ENCODE measurements around the gene KLHDC7B.

The KLHDC7B gene

GRCh38 chr22:50585238-50585637 lies 39.5 kb downstream of the KLHDC7B start:
- H3K36me3 ChIP-seq (replicated peaks; ENCODE audit: low read depth, low read length), result no peaks in the 10 kb centered on the region

GRCh38 chr22:50585781-50586180 lies 40.1 kb downstream of the KLHDC7B start:
- Histone ChIP-seq H3K27me3 (ENCODE audit: low read depth, low read length) (no peaks in the 10 kb centered on the region), H3K4me2 (ENCODE audit: low read length) (no peak overlapping the region), H3K9ac (ENCODE audit: low read length) (no peak overlapping the region), H3K36me3 (replicated peaks; ENCODE audit: low read depth, low read length) (no peaks in the 10 kb centered on the region), H3K9me3 (ENCODE audit: insufficient read depth, low read length) (no peaks in the 10 kb centered on the region), H3K4me1 (ENCODE audit: low read length) (peaks cover 11% of the 10 kb centered on the region), H2AFZ (ENCODE audit: low read depth, low read length) (no peak overlapping the region), H3K27ac (ENCODE audit: low read length) (no peak overlapping the region), H3K4me3 (ENCODE audit: low read length) (no peak overlapping the region), H3K79me2 (ENCODE audit: low read length) (peaks cover 18% of the 10 kb centered on the region), H4K20me1 (ENCODE audit: insufficient read depth, low read length) (no peaks in the 10 kb centered on the region)
- TF ChIP-seq CTCF (IDR thresholded peaks at IDR 0.05; ENCODE audit: low read depth, low read length) (no peak), EZH2phosphoT487 (IDR thresholded peaks at IDR 0.05; ENCODE audit: low read depth) (no peak)

More at GRCh38 chr22:50585238-50585637, 39.5 kb downstream of the KLHDC7B start:
- H3K4me3 ChIP-seq (ENCODE audit: low read length), result no peak overlapping the region
- H3K27me3 ChIP-seq (ENCODE audit: low read depth, low read length), result no peaks in the 10 kb centered on the region
- H2AFZ ChIP-seq (ENCODE audit: low read depth, low read length), result no peak overlapping the region
- H4K20me1 ChIP-seq (ENCODE audit: insufficient read depth, low read length), result no peaks in the 10 kb centered on the region
- no peak for TF ChIP-seq CTCF (IDR thresholded peaks at IDR 0.05; ENCODE audit: low read depth, low read length)
- TF ChIP-seq EZH2phosphoT487 (IDR thresholded peaks at IDR 0.05; ENCODE audit: low read depth), result no peak
- no peak overlapping the region for H3K4me2 ChIP-seq (ENCODE audit: low read length)
- H3K9me3 ChIP-seq (ENCODE audit: insufficient read depth, low read length), result no peaks in the 10 kb centered on the region
- peaks cover 18% of the 10 kb centered on the region for H3K79me2 ChIP-seq (ENCODE audit: low read length)
- no peak overlapping the region for H3K9ac ChIP-seq (ENCODE audit: low read length)
- peaks cover 11% of the 10 kb centered on the region for H3K4me1 ChIP-seq (ENCODE audit: low read length)
- H3K27ac ChIP-seq (ENCODE audit: low read length), result no peak overlapping the region

- Histone ChIP-seq H3K4me2 (ENCODE audit: low read length) (no peak overlapping the region), H3K27me3 (ENCODE audit: low read depth, low read length) (no peaks in the 10 kb centered on the region), H4K20me1 (ENCODE audit: insufficient read depth, low read length) (no peaks in the 10 kb centered on the region), H2AFZ (ENCODE audit: low read depth, low read length) (no peak overlapping the region), H3K9ac (ENCODE audit: low read length) (no peak overlapping the region), H3K27ac (ENCODE audit: low read length) (no peak overlapping the region), H3K79me2 (ENCODE audit: low read length) (peaks cover 13% of the 10 kb centered on the region), H3K36me3 (replicated peaks; ENCODE audit: low read depth, low read length) (no peaks in the 10 kb centered on the region), H3K4me1 (ENCODE audit: low read length) (peaks cover 8% of the 10 kb centered on the region), H3K9me3 (ENCODE audit: insufficient read depth, low read length) (no peaks in the 10 kb centered on the region), H3K4me3 (ENCODE audit: low read length) (no peak overlapping the region)
- no peak for TF ChIP-seq EZH2phosphoT487 (IDR thresholded peaks at IDR 0.05; ENCODE audit: low read depth)
- no peak for TF ChIP-seq CTCF (IDR thresholded peaks at IDR 0.05; ENCODE audit: low read depth, low read length)
Observed at GRCh38 chr22:50586416-50586815, 40.7 kb downstream of the KLHDC7B start.

GRCh38 chr22:50587407-50587806 lies 41.7 kb downstream of the KLHDC7B start:
- no peak overlapping the region for H3K27ac ChIP-seq (ENCODE audit: low read length)
- H3K79me2 ChIP-seq (ENCODE audit: low read length), result peaks cover 5% of the 10 kb centered on the region; the same call in 1 of the 2 replicates
- TF ChIP-seq CTCF (IDR thresholded peaks at IDR 0.05; ENCODE audit: low read depth, low read length) (no peak), EZH2phosphoT487 (IDR thresholded peaks at IDR 0.05; ENCODE audit: low read depth) (no peak)
- H3K36me3 ChIP-seq (replicated peaks; ENCODE audit: low read depth, low read length), result no peaks in the 10 kb centered on the region
- no peak overlapping the region for H2AFZ ChIP-seq (ENCODE audit: low read depth, low read length)
- no peaks in the 10 kb centered on the region for H3K9me3 ChIP-seq (ENCODE audit: insufficient read depth, low read length)
- no peaks in the 10 kb centered on the region for H4K20me1 ChIP-seq (ENCODE audit: insufficient read depth, low read length)
- H3K9ac ChIP-seq (ENCODE audit: low read length), result no peak overlapping the region
- H3K27me3 ChIP-seq (ENCODE audit: low read depth, low read length), result no peaks in the 10 kb centered on the region
- no peak overlapping the region for H3K4me2 ChIP-seq (ENCODE audit: low read length)
- peaks cover 4% of the 10 kb centered on the region; the same call in 1 of the 2 replicates for H3K4me1 ChIP-seq (ENCODE audit: low read length)
- no peak overlapping the region for H3K4me3 ChIP-seq (ENCODE audit: low read length)

Measured in OCI-LY3 (cell line).